H9 (cell line): Measurements from ENCODE around the gene HERC4. TPM values are rescaled to one million over a fixed set of nuclear protein-coding genes. Genes with fewer than 3 reads are reported as not detected.

Experiments
- DNase-seq: peaks from one replicate; pipeline ENCODE4 v3.0.0-alpha.2; 2017
- H2AFZ ChIP-seq: one replicate; pipeline ENCODE4 v1.6.1; 2013; ENCODE audit warnings: mild to moderate bottlenecking, low read length, control low read depth, moderate library complexity
- H2AK5ac ChIP-seq: 2 replicates; pipeline ENCODE4 v1.6.1; 2013; ENCODE audit warnings: low read length, control low read depth, mixed read lengths; ENCODE audit not compliant: insufficient read length
- H2BK120ac ChIP-seq: one replicate; pipeline ENCODE4 v1.6.1; 2013; ENCODE audit warnings: low read depth, mild to moderate bottlenecking, low read length, control low read depth, inconsistent platforms; ENCODE audit not compliant: poor library complexity, severe bottlenecking
- H2BK12ac ChIP-seq: 2 replicates; pipeline ENCODE4 v1.6.1; 2013; ENCODE audit warnings: low read length, control low read depth, mixed read lengths, low read depth; ENCODE audit not compliant: insufficient read length
- H2BK15ac ChIP-seq: 2 replicates; pipeline ENCODE4 v1.6.1; 2013; ENCODE audit warnings: low read depth, low read length, control low read depth
- H2BK20ac ChIP-seq: one replicate; pipeline ENCODE4 v1.6.1; 2013; ENCODE audit warnings: low read depth, mild to moderate bottlenecking, low read length, control low read depth, inconsistent platforms; ENCODE audit not compliant: poor library complexity, severe bottlenecking
- H2BK5ac ChIP-seq: 2 replicates; pipeline ENCODE4 v1.6.1; 2013; ENCODE audit warnings: low read length, control low read depth, mixed read lengths; ENCODE audit not compliant: insufficient read length
- H3K14ac ChIP-seq: 2 replicates; pipeline ENCODE4 v1.6.1; 2013; ENCODE audit warnings: low read length, control low read depth; ENCODE audit not compliant: insufficient read depth
- H3K18ac ChIP-seq: 2 replicates; pipeline ENCODE4 v1.6.1; 2013; ENCODE audit warnings: low read depth, mild to moderate bottlenecking, mixed read lengths, low read length, control low read depth; ENCODE audit not compliant: insufficient read length
- H3K23ac ChIP-seq: 2 replicates; pipeline ENCODE4 v1.6.1; 2013; ENCODE audit warnings: low read length, control low read depth, mixed read lengths, low read depth; ENCODE audit not compliant: insufficient read length
- H3K23me2 ChIP-seq: 2 replicates; pipeline ENCODE4 v1.6.1; 2013; ENCODE audit warnings: low read depth, mild to moderate bottlenecking, mixed read lengths, low read length, control low read depth; ENCODE audit not compliant: insufficient read length, poor library complexity, severe bottlenecking
- H3K27ac ChIP-seq: 2 replicates; pipeline ENCODE4 v1.5.1; 2013; ENCODE audit warnings: low read length, control low read depth, mixed read lengths, low read depth; ENCODE audit not compliant: insufficient read length
- H3K27me3 ChIP-seq: 2 replicates; pipeline ENCODE4 v1.6.1; 2013; ENCODE audit warnings: low read length, control low read depth, inconsistent platforms; ENCODE audit not compliant: insufficient read depth
- H3K4ac ChIP-seq: 2 replicates; pipeline ENCODE4 v1.6.1; 2013; ENCODE audit warnings: low read depth, mild to moderate bottlenecking, control low read depth, inconsistent platforms, low read length, moderate library complexity
- H3K4me1 ChIP-seq: 2 replicates; pipeline ENCODE4 v1.6.1; 2013; ENCODE audit warnings: low read length, control low read depth, inconsistent platforms; ENCODE audit not compliant: insufficient read depth
- H3K4me2 ChIP-seq: 2 replicates; pipeline ENCODE4 v1.6.1; 2013; ENCODE audit warnings: low read length, control low read depth, mixed read lengths; ENCODE audit not compliant: insufficient read length, insufficient read depth
- H3K56ac ChIP-seq: 2 replicates; pipeline ENCODE4 v1.6.1; 2013; ENCODE audit warnings: low read depth, mild to moderate bottlenecking, mixed read lengths, low read length, control low read depth; ENCODE audit not compliant: insufficient read length
- H3K79me1 ChIP-seq: 2 replicates; pipeline ENCODE4 v1.6.1; 2013; ENCODE audit warnings: low read depth, mild to moderate bottlenecking, moderate library complexity, low read length, control low read depth, inconsistent platforms; ENCODE audit not compliant: insufficient read depth, poor library complexity, severe bottlenecking
- H3K79me2 ChIP-seq: 2 replicates; pipeline ENCODE4 v1.6.1; 2013; ENCODE audit warnings: low read length, control low read depth, inconsistent platforms; ENCODE audit not compliant: insufficient read depth
- H3K9ac ChIP-seq: 2 replicates; pipeline ENCODE4 v1.6.1; 2013; ENCODE audit warnings: low read length, control low read depth, mixed read lengths; ENCODE audit not compliant: insufficient read length; ENCODE audit errors: extremely low read depth
- H3K9me3 ChIP-seq: one replicate; pipeline ENCODE4 v1.6.1; 2013; ENCODE audit warnings: low read depth, low read length, inconsistent platforms; ENCODE audit not compliant: control insufficient read depth
- H3T11ph ChIP-seq: one replicate; pipeline ENCODE4 v1.6.1; 2013; ENCODE audit warnings: mild to moderate bottlenecking, low read length, control low read depth, inconsistent platforms
- H4K20me1 ChIP-seq: one replicate; pipeline ENCODE4 v1.6.1; 2013; ENCODE audit not compliant: control insufficient read depth, insufficient read length, insufficient read depth
- H4K5ac ChIP-seq: 2 replicates; pipeline ENCODE4 v1.6.1; 2013; ENCODE audit warnings: low read depth, mild to moderate bottlenecking, mixed read lengths, low read length, control low read depth; ENCODE audit not compliant: insufficient read length
- H4K8ac ChIP-seq: replicated peaks from 2 replicates; pipeline ENCODE4 v1.6.1; 2013; ENCODE audit warnings: low read length, control low read depth, mixed read lengths, low read depth; ENCODE audit not compliant: insufficient read length
- H4K91ac ChIP-seq: 2 replicates; pipeline ENCODE4 v1.6.1; 2013; ENCODE audit warnings: low read depth, mild to moderate bottlenecking, moderate library complexity, mixed read lengths, low read length, control low read depth; ENCODE audit not compliant: insufficient read length
- H3K27ac Mint-ChIP-seq, 3 experiments: 2 replicates in 2 of 3; 3 replicates in 1 of 3; pipeline ENCODE4 v1.8.0; 2020 to 2021; ENCODE audit warnings: mixed read lengths in 3 of 3, mild to moderate bottlenecking in 1 of 3, moderate library complexity in 1 of 3
- H3K27me3 Mint-ChIP-seq: 2 replicates; pipeline ENCODE4 v1.8.0; 2021; ENCODE audit warnings: low read depth, mild to moderate bottlenecking, moderate library complexity, mixed read lengths
- H3K36me3 Mint-ChIP-seq, 3 experiments: 2 replicates in 2 of 3; 3 replicates in 1 of 3; pipeline ENCODE4 v1.8.0; 2020 to 2021; ENCODE audit warnings: low read depth in 3 of 3, mixed read lengths in 3 of 3; ENCODE audit not compliant: insufficient read depth in 1 of 3
- H3K4me1 Mint-ChIP-seq, 2 experiments: 2 replicates each; pipeline ENCODE4 v1.8.0; 2020; ENCODE audit warnings: mixed read lengths in 2 of 2
- H3K4me3 Mint-ChIP-seq, 2 experiments: 2 replicates in 1 of 2; 3 replicates in 1 of 2; pipeline ENCODE4 v1.8.0; 2020 to 2021; ENCODE audit warnings: mild to moderate bottlenecking in 2 of 2, mixed read lengths in 2 of 2, moderate library complexity in 1 of 2
- H3K9me3 Mint-ChIP-seq, 2 experiments: 2 replicates in 1 of 2; 3 replicates in 1 of 2; pipeline ENCODE4 v1.8.0; 2020; ENCODE audit warnings: mild to moderate bottlenecking in 2 of 2, mixed read lengths in 2 of 2, moderate library complexity in 1 of 2
- WGBS: extraction: QIAGEN DNeasy Blood & Tissue Kit; methylation state at CpG from one replicate; pipeline ENCODE4 v1.1.7; 2013; ENCODE audit warnings: missing lambda C conversion rate, low lambda C conversion rate, mixed read lengths; ENCODE audit not compliant: insufficient read length; ENCODE audit errors: extremely low coverage; 5-methylcytosine and 5-hydroxymethylcytosine counted together
- total RNA-seq: library from RNA; stranded (reverse); gene quantifications from 2 replicates; pipeline ENCODE4 v1.2.1, GENCODE V29; 2021
- TF ChIP-seq, protein P1 (sequence below): fragments of 200-600 bp; sonication (generic); conservative IDR thresholded peaks from 3 replicates; pipeline ENCODE4 v1.8.0; 2021; ENCODE audit warnings: antibody characterized with exemption, mild to moderate bottlenecking

The HERC4 gene
- total RNA-seq, 1 experiment from 2014 or later = 24.5 TPM

- H3K27me3 Mint-ChIP-seq = no peaks in the 10 kb centered on the region
- no peaks in the 10 kb centered on the region for H3K27me3 ChIP-seq
- no peak overlapping the region for H2BK15ac ChIP-seq
- no peaks in the 10 kb centered on the region for H3K9me3 Mint-ChIP-seq
- no peak overlapping the region for H3K18ac ChIP-seq
- H2BK120ac ChIP-seq = no peak overlapping the region
- H3K4me3 Mint-ChIP-seq = peak overlapping the region; percentile 95 to 97
- no peak overlapping the region for H3K23ac ChIP-seq
- peaks cover 5% of the 10 kb centered on the region for H3K4me1 ChIP-seq
- H2BK12ac ChIP-seq = no peak overlapping the region
- peaks cover 4% of the 10 kb centered on the region for H3K23me2 ChIP-seq
- no peak overlapping the region for H2BK20ac ChIP-seq
- no peak overlapping the region for H4K8ac ChIP-seq
- TF ChIP-seq, protein P1, sequence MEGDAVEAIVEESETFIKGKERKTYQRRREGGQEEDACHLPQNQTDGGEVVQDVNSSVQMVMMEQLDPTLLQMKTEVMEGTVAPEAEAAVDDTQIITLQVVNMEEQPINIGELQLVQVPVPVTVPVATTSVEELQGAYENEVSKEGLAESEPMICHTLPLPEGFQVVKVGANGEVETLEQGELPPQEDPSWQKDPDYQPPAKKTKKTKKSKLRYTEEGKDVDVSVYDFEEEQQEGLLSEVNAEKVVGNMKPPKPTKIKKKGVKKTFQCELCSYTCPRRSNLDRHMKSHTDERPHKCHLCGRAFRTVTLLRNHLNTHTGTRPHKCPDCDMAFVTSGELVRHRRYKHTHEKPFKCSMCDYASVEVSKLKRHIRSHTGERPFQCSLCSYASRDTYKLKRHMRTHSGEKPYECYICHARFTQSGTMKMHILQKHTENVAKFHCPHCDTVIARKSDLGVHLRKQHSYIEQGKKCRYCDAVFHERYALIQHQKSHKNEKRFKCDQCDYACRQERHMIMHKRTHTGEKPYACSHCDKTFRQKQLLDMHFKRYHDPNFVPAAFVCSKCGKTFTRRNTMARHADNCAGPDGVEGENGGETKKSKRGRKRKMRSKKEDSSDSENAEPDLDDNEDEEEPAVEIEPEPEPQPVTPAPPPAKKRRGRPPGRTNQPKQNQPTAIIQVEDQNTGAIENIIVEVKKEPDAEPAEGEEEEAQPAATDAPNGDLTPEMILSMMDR = no peak
- peak overlapping the region; percentile 49 to 88 (median 66); a peak in 5 of 7 replicates for H3K27ac Mint-ChIP-seq
- peak overlapping the region; percentile 96 for H3K9ac ChIP-seq
- peaks cover 30 to 31% of the 10 kb centered on the region in 2 experiments for H3K4me1 Mint-ChIP-seq
- H3K79me1 ChIP-seq = no peaks in the 10 kb centered on the region
- no CpG with 5 or more reads among the region's 3 CpGs for WGBS
- no peak overlapping the region for H2AFZ ChIP-seq
- no peak overlapping the region for H2AK5ac ChIP-seq
- H4K20me1 ChIP-seq = no peaks in the 10 kb centered on the region
- DNase-seq = no peak
- H3T11ph ChIP-seq = no peak overlapping the region
- no peak overlapping the region for H3K14ac ChIP-seq
- no peak overlapping the region for H3K27ac ChIP-seq
- H4K5ac ChIP-seq = no peak overlapping the region
- H3K79me2 ChIP-seq = peaks cover 15% of the 10 kb centered on the region; the same call in 1 of the 2 replicates
- H2BK5ac ChIP-seq = no peak overlapping the region
- H3K4me2 ChIP-seq = peak overlapping the region; percentile 73
- no peaks in the 10 kb centered on the region for H3K9me3 ChIP-seq
- no peak overlapping the region for H3K56ac ChIP-seq
- H4K91ac ChIP-seq = no peak overlapping the region
- H3K36me3 Mint-ChIP-seq = peaks cover 5 to 18% (median 12%) of the 10 kb centered on the region in 3 experiments; a peak in 5 of 7 replicates
- H3K4ac ChIP-seq = no peak overlapping the region
Observed at GRCh38 chr10:68073631-68074030, 1.5 kb downstream of the HERC4 start.
